SK-N-SH (cell line): ENCODE results near the gene TMEM169.

Source experiments
- CHD2 ChIP-seq: fragments of 150-350 bp; IDR thresholded peaks from 2 replicates; pipeline ENCODE4 v1.6.1; 2018; ENCODE audit warnings: low read length; ENCODE audit not compliant: partially characterized antibody
- ELF1 ChIP-seq: IDR thresholded peaks from 2 replicates; pipeline ENCODE4 v1.4.0; 2012
- EP300 ChIP-seq, 2 experiments: IDR thresholded peaks; 2 replicates each; pipeline versions ENCODE4 v1.4.0 to v1.6.1; 2012; ENCODE audit warnings: borderline replicate concordance in 1 of 2, low read depth in 1 of 2, low read length in 1 of 2
- JUND ChIP-seq: IDR thresholded peaks from 2 replicates; pipeline ENCODE4 v1.4.0; 2012
- RXRA ChIP-seq: IDR thresholded peaks from 2 replicates; pipeline ENCODE4 v1.4.0; 2012; ENCODE audit warnings: low read depth, mild to moderate bottlenecking, borderline replicate concordance
- SIN3A ChIP-seq: IDR thresholded peaks from 2 replicates; pipeline ENCODE4 v1.6.1; 2012; ENCODE audit warnings: low read depth, mild to moderate bottlenecking, low read length, moderate library complexity, borderline replicate concordance
- TF ChIP-seq, protein P1 (sequence below): fragments of 200-600 bp; sonication (generic); IDR thresholded peaks from 2 replicates; pipeline ENCODE4 v1.6.1; 2017; ENCODE audit warnings: antibody characterized with exemption, mild to moderate bottlenecking, moderate library complexity
- TF ChIP-seq, protein P2 (sequence below): IDR thresholded peaks from 2 replicates; pipeline ENCODE4 v1.6.1; 2012; ENCODE audit warnings: mild to moderate bottlenecking, low read depth, low read length, moderate library complexity
- TF ChIP-seq, protein P3 (sequence below): fragments of 150-350 bp; IDR thresholded peaks from 2 replicates; pipeline ENCODE4 v1.6.1; 2017; ENCODE audit warnings: antibody characterized with exemption, low read length, low read depth, borderline replicate concordance

DNA sequence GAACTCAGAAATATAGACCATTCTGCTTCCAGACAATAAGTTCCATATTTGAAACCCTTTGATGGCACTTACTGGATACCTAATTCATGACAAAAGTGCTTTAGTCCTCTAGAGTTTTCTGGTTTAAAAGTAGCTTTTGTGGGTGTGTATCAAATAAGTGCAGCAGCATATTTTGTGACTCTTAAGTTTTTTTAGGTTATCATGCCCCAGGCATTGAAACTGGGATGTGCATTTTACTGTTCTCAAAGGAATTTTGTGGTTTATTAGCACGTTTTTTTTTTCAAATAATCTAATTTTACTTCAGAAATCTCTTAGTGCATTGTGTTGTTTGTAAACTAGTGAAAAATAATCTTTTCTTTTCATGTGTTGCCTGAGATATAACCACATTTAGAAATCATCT, 28.9 kb downstream of the TMEM169 start:
- TF ChIP-seq SIN3A = no peak
- TF ChIP-seq EP300 (IDR thresholded peaks at IDR 0.05; ENCODE audit: borderline replicate concordance in 1 of 2, low read depth in 1 of 2, low read length in 1 of 2) = no peak
- TF ChIP-seq, protein P1, sequence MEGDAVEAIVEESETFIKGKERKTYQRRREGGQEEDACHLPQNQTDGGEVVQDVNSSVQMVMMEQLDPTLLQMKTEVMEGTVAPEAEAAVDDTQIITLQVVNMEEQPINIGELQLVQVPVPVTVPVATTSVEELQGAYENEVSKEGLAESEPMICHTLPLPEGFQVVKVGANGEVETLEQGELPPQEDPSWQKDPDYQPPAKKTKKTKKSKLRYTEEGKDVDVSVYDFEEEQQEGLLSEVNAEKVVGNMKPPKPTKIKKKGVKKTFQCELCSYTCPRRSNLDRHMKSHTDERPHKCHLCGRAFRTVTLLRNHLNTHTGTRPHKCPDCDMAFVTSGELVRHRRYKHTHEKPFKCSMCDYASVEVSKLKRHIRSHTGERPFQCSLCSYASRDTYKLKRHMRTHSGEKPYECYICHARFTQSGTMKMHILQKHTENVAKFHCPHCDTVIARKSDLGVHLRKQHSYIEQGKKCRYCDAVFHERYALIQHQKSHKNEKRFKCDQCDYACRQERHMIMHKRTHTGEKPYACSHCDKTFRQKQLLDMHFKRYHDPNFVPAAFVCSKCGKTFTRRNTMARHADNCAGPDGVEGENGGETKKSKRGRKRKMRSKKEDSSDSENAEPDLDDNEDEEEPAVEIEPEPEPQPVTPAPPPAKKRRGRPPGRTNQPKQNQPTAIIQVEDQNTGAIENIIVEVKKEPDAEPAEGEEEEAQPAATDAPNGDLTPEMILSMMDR = no peak
- TF ChIP-seq, protein P2, sequence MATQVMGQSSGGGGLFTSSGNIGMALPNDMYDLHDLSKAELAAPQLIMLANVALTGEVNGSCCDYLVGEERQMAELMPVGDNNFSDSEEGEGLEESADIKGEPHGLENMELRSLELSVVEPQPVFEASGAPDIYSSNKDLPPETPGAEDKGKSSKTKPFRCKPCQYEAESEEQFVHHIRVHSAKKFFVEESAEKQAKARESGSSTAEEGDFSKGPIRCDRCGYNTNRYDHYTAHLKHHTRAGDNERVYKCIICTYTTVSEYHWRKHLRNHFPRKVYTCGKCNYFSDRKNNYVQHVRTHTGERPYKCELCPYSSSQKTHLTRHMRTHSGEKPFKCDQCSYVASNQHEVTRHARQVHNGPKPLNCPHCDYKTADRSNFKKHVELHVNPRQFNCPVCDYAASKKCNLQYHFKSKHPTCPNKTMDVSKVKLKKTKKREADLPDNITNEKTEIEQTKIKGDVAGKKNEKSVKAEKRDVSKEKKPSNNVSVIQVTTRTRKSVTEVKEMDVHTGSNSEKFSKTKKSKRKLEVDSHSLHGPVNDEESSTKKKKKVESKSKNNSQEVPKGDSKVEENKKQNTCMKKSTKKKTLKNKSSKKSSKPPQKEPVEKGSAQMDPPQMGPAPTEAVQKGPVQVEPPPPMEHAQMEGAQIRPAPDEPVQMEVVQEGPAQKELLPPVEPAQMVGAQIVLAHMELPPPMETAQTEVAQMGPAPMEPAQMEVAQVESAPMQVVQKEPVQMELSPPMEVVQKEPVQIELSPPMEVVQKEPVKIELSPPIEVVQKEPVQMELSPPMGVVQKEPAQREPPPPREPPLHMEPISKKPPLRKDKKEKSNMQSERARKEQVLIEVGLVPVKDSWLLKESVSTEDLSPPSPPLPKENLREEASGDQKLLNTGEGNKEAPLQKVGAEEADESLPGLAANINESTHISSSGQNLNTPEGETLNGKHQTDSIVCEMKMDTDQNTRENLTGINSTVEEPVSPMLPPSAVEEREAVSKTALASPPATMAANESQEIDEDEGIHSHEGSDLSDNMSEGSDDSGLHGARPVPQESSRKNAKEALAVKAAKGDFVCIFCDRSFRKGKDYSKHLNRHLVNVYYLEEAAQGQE = no peak
- TF ChIP-seq, protein P3, sequence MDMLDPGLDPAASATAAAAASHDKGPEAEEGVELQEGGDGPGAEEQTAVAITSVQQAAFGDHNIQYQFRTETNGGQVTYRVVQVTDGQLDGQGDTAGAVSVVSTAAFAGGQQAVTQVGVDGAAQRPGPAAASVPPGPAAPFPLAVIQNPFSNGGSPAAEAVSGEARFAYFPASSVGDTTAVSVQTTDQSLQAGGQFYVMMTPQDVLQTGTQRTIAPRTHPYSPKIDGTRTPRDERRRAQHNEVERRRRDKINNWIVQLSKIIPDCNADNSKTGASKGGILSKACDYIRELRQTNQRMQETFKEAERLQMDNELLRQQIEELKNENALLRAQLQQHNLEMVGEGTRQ = no peak
- TF ChIP-seq ELF1 = no peak
- TF ChIP-seq RXRA = no peak
- TF ChIP-seq CHD2 = no peak
- no peak for TF ChIP-seq JUND
